Coronary artery (tissue), 2 donors: Measurements from ENCODE around the gene FRMD3.

Experiments used
- DNase-seq: peaks from one replicate; pipeline ENCODE4 v3.0.0-alpha.2; 2017; ENCODE audit warnings: low spot score
- H3K27ac ChIP-seq, 2 donors: fragments of 200-600 bp; sonication (generic); one replicate each; pipeline ENCODE4 v1.5.1; 2016 to 2019
- H3K4me3 ChIP-seq: fragments of 200-600 bp; sonication (generic); 2 replicates; pipeline ENCODE4 v1.5.1; 2016; ENCODE audit warnings: mild to moderate bottlenecking, moderate library complexity
- TF ChIP-seq, protein P1 (sequence below): fragments of 200-600 bp; sonication (generic); IDR thresholded peaks from one replicate; pipeline ENCODE4 v1.5.1; 2019; ENCODE audit warnings: antibody characterized with exemption

FRMD3 gene

DNA sequence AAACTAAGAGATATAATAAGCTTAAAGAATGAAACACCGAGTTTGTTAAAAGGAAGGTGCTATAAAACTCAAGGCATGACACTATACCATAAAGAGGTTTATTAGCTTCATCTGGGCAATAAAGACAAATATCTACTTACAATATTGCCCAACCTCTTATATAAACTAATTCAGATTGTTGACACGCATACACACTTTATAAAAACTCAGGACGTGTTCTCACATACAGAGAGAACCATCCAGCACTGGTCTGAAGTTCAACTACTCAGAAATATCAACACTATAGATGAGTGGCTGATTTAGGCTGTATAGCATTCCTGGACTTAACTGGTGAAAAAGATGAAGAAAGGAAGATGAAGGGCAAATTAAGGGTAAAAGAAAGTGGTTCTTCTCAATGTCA lies 81.2 kb downstream of the FRMD3 start:
- Histone ChIP-seq H3K4me3 (no peak overlapping the region), H3K27ac (no peak overlapping the region)
- DNase-seq, result no peak
- TF ChIP-seq, protein P1, sequence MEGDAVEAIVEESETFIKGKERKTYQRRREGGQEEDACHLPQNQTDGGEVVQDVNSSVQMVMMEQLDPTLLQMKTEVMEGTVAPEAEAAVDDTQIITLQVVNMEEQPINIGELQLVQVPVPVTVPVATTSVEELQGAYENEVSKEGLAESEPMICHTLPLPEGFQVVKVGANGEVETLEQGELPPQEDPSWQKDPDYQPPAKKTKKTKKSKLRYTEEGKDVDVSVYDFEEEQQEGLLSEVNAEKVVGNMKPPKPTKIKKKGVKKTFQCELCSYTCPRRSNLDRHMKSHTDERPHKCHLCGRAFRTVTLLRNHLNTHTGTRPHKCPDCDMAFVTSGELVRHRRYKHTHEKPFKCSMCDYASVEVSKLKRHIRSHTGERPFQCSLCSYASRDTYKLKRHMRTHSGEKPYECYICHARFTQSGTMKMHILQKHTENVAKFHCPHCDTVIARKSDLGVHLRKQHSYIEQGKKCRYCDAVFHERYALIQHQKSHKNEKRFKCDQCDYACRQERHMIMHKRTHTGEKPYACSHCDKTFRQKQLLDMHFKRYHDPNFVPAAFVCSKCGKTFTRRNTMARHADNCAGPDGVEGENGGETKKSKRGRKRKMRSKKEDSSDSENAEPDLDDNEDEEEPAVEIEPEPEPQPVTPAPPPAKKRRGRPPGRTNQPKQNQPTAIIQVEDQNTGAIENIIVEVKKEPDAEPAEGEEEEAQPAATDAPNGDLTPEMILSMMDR, result no peak

- no peak overlapping the region for H3K4me3 ChIP-seq
- DNase-seq, result no peak
- no peak overlapping the region for H3K27ac ChIP-seq
- TF ChIP-seq, protein P1, result no peak
Observed at GRCh38 chr9:83456226-83456625, 82.0 kb downstream of the FRMD3 start.

DNA sequence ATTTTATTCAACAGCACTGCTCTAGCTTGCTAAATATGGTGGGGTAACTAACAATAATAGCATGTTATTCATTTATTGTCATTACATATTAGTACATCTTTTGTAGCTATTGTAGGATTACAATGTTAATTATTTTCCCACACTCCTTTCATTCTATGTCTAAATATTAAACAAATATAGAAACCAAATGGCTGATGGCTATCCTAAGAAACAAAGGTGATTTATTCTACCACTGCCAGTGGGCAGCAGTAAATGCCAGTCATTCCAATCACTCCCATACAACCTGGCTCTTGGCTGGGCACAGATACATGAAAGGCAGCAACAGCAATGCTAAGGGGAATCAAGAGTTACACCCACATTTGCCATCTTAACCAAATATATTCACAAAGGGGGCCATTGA lies 84.1 kb downstream of the FRMD3 start:
- H3K27ac ChIP-seq, result no peak overlapping the region
- TF ChIP-seq, protein P1, result no peak
- DNase-seq, result no peak
- H3K4me3 ChIP-seq, result no peak overlapping the region

DNA sequence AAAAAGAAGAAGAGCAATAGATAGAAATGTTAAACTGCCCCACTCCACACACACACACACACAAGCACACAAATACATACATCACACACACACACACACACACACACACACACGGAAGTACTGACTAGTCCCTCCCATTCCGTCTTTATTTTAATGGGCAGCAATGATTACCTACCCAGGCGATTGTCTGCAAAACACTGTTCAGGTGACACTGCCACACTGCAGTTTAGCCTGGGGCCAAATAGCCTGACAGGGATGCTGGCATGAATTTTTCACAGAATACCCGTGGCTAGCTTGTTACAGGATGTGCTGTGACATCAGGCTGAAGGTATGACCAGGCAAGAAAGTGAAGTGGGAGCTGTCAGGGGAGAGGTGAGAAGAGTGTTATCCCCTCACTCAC lies 86.9 kb downstream of the FRMD3 start:
- DNase-seq, result no peak
- Histone ChIP-seq H3K4me3 (no peak overlapping the region), H3K27ac (no peak overlapping the region)
- TF ChIP-seq, protein P1, result no peak

GRCh38 chr9:83449983-83450382 lies 88.2 kb downstream of the FRMD3 start:
- Histone ChIP-seq H3K27ac (no peak overlapping the region), H3K4me3 (no peak overlapping the region)
- TF ChIP-seq, protein P1, result no peak

DNA sequence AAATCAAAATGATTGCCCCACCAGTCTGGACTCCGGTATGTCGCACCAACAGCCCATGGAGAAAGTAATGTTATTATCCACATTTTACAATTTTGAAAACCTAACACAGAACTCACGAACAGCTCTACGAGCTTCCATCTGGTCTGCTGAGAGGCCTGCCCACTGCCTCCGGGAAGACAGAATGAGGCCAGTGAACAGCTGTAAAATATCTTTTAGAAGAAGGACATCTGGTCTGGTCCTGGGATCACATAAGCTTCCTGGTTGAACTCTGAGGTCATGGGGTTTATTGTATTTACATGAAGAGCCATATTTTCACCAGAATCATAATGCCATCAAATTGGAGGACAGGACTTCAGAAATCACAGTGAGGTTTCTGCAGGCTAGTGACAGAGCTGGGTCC lies 89.0 kb downstream of the FRMD3 start:
- Histone ChIP-seq H3K4me3 (no peak overlapping the region), H3K27ac (no peak overlapping the region)
- no peak for DNase-seq
- TF ChIP-seq, protein P1, result no peak

More at GRCh38 chr9:83449983-83450382, 88.2 kb downstream of the FRMD3 start:
- DNase-seq, result no peak

DNA sequence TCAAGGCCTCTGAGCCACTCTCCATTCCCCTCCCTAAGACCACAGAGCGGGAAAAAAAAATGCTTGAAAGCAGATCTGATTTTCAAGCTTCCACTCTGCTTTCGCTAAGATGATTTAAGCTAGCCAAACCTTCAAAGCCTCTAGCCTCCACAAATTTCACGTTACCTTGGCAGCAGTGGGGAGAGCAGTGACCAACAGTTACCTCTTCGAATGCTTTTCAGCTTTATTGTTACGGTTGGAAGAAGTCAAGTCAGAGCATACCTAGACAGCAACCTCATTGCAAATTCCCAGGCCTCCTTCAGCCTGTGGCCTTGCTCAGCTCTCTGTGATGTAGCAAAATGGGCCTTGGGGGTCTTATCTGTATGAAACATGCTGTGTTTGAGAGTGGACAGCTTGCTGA lies 89.6 kb downstream of the FRMD3 start:
- no peak overlapping the region for H3K4me3 ChIP-seq
- no peak for DNase-seq
- no peak overlapping the region for H3K27ac ChIP-seq
- TF ChIP-seq, protein P1, result no peak
